K562 (cell line): ENCODE data around the gene DOK7. TPM values are rescaled to one million over a fixed set of nuclear protein-coding genes. Genes with fewer than 3 reads are reported as not detected.

Experiments
- ATAC-seq: fragments of 200-7000 bp; cut with Tn5 transposase; 3 replicates; pipeline ENCODE4 v1.9.1; 2020; ENCODE audit warnings: moderate library complexity
- BruUV-seq: library from RNA; stranded (reverse); fragments of 400-500 nt; replicated peaks from 2 replicates; lab custom pipeline; 2021; lab: Mats Ljungman, UMichigan
- CTCF ChIA-PET: fragments of 300-600 bp; formaldehyde crosslinking; extraction: SDS; loops from one replicate; lab custom pipeline; 2021; ENCODE audit warnings: low intra/inter-chr PET ratio; lab: Yijun Ruan, JAX
- POLR2A ChIA-PET: fragments of 300-600, 350-650 bp; sonication (Branson Sonifier 250); formaldehyde crosslinking; extraction: SDS; loops from one replicate; lab custom pipeline; 2021; ENCODE audit warnings: antibody characterized with exemption, inconsistent platforms; lab: Yijun Ruan, JAX
- DNase-seq, 4 experiments: peaks; one replicate each; pipeline versions ENCODE4 v3.0.0 to v3.0.0-alpha.2; 2011 to 2018; ENCODE audit warnings: low spot score in 3 of 4, mixed read lengths in 3 of 4; ENCODE audit errors: extremely low read depth in 1 of 4
- FAIRE-seq: peaks from 2 replicates; lab custom pipeline; 2011; peaks lifted over from hg19 to GRCh38; lab: Jason Lieb, UNC
- H2AFZ ChIP-seq: 2 replicates; pipeline ENCODE4 v1.6.0; 2011; ENCODE audit warnings: low read depth, low read length, control low read depth, inconsistent platforms
- H3K27ac ChIP-seq: fragments of 200-600 bp; 3 replicates; pipeline ENCODE4 v1.8.0; 2011; ENCODE audit warnings: low read depth, mild to moderate bottlenecking, control low read depth, inconsistent platforms, low read length, moderate library complexity, mixed read lengths; ENCODE audit errors: extremely low read depth
- H3K27me3 ChIP-seq, 2 experiments: fragments of 300-600 bp in 1 of 2; 2 replicates in 1 of 2; 3 replicates in 1 of 2; pipeline versions ENCODE4 v1.6.0 to v1.8.0; 2011; ENCODE audit warnings: inconsistent platforms in 2 of 2, low read length in 2 of 2, mild to moderate bottlenecking in 1 of 2, mixed read lengths in 1 of 2, moderate library complexity in 1 of 2; ENCODE audit not compliant: control insufficient read depth in 2 of 2, insufficient read depth in 2 of 2
- H3K36me3 ChIP-seq: fragments of 300-600 bp; 3 replicates; pipeline ENCODE4 v1.8.0; 2011; ENCODE audit warnings: mild to moderate bottlenecking, low read length, inconsistent platforms; ENCODE audit not compliant: control insufficient read depth, insufficient read depth
- H3K4me1 ChIP-seq, 2 experiments: fragments of 200-600 bp in 1 of 2; replicated peaks in 1 of 2; 2 replicates in 1 of 2; 3 replicates in 1 of 2; pipeline versions ENCODE4 v1.5.1 to v1.8.0; 2011; ENCODE audit warnings: inconsistent platforms in 2 of 2, low read length in 2 of 2, mild to moderate bottlenecking in 1 of 2, mixed read lengths in 1 of 2, moderate library complexity in 1 of 2; ENCODE audit not compliant: control insufficient read depth in 2 of 2, insufficient read depth in 2 of 2
- H3K4me2 ChIP-seq: 2 replicates; pipeline ENCODE4 v1.6.1; 2011; ENCODE audit warnings: low read length, control low read depth, inconsistent platforms, mixed read lengths; ENCODE audit not compliant: insufficient read depth
- H3K4me3 ChIP-seq: fragments of 200-600 bp; sonication (generic), shearing (Covaris generic); 2 replicates; pipeline ENCODE4 v1.5.1; 2016; ENCODE audit warnings: control low read depth, inconsistent platforms
- H3K79me2 ChIP-seq: fragments of 200-600 bp; 3 replicates; pipeline ENCODE4 v1.8.0; 2011; ENCODE audit warnings: low read length, inconsistent platforms; ENCODE audit not compliant: control insufficient read depth, insufficient read depth
- H3K9ac ChIP-seq, 2 experiments: 2 replicates each; pipeline versions ENCODE4 v1.6.0 to v1.6.1; 2011; ENCODE audit warnings: low read depth in 2 of 2, low read length in 2 of 2, control low read depth in 1 of 2, inconsistent platforms in 1 of 2, mild to moderate bottlenecking in 1 of 2, mixed read lengths in 1 of 2; ENCODE audit not compliant: insufficient read depth in 1 of 2
- H3K9me1 ChIP-seq: one replicate; pipeline ENCODE4 v1.6.0; 2011; ENCODE audit warnings: inconsistent platforms, mild to moderate bottlenecking, low read length, moderate library complexity; ENCODE audit not compliant: control insufficient read depth, insufficient read depth
- H3K9me3 ChIP-seq: replicated peaks from 2 replicates; pipeline ENCODE4 v1.5.1; 2011; ENCODE audit warnings: low read depth, low read length, inconsistent platforms; ENCODE audit not compliant: control insufficient read depth, insufficient read depth
- H4K20me1 ChIP-seq: replicated peaks from 2 replicates; pipeline ENCODE4 v1.6.1; 2011; ENCODE audit warnings: low read length, inconsistent platforms, mixed read lengths; ENCODE audit not compliant: control insufficient read depth, insufficient read depth
- ATF7 ChIP-seq: fragments of 450-650 bp; IDR thresholded peaks from 2 replicates; pipeline ENCODE4 v1.7.1; 2014; ENCODE audit warnings: mild to moderate bottlenecking, moderate library complexity
- CBX1 ChIP-seq: sonication (generic); IDR thresholded peaks from 2 replicates; pipeline ENCODE4 v1.6.1; 2016; ENCODE audit warnings: antibody characterized with exemption, low read depth, mild to moderate bottlenecking
- CREB1 ChIP-seq, 2 experiments: sonication (generic) in 1 of 2; formaldehyde crosslinking in 1 of 2; IDR thresholded peaks; 2 replicates each; pipeline versions ENCODE4 v1.6.1 to v1.8.0; 2012 to 2022; ENCODE audit warnings: inconsistent platforms in 1 of 2, mild to moderate bottlenecking in 1 of 2, missing genetic modification reagents in 1 of 2, moderate library complexity in 1 of 2
- GATA2 ChIP-seq: sonication (generic); formaldehyde crosslinking; IDR thresholded peaks from 2 replicates; pipeline ENCODE4 v1.4.0; 2020; ENCODE audit warnings: mild to moderate bottlenecking, missing genetic modification reagents
- HDAC8 ChIP-seq: fragments of 450-650 bp; IDR thresholded peaks from 2 replicates; pipeline ENCODE4 v1.6.1; 2016; ENCODE audit warnings: mild to moderate bottlenecking, missing genetic modification characterization, moderate library complexity, missing compliant biosample characterization
- HMGN3 ChIP-seq: IDR thresholded peaks from 2 replicates; pipeline ENCODE4 v1.6.1; 2011; ENCODE audit warnings: borderline replicate concordance, low read depth, mild to moderate bottlenecking, mixed read lengths, low read length; ENCODE audit not compliant: insufficient read length; ENCODE audit errors: extremely low read depth
- MED1 ChIP-seq: sonication (generic); formaldehyde crosslinking; IDR thresholded peaks from 2 replicates; pipeline ENCODE4 v1.8.1; 2023; ENCODE audit warnings: missing genetic modification reagents, borderline replicate concordance
- MTA3 ChIP-seq: fragments of 450-650 bp; formaldehyde crosslinking; IDR thresholded peaks from 2 replicates; pipeline ENCODE4 v1.6.1; 2017; ENCODE audit warnings: mild to moderate bottlenecking, borderline replicate concordance
- POLR2H ChIP-seq: IDR thresholded peaks from 2 replicates; pipeline ENCODE4 v1.6.1; 2016; ENCODE audit warnings: missing genetic modification characterization, low read depth, mild to moderate bottlenecking, control low read depth, missing compliant biosample characterization, moderate library complexity
- TBP ChIP-seq: optimal IDR thresholded peaks from 2 replicates; pipeline ENCODE3; 2011; ENCODE audit warnings: low read depth, low read length, improper control_type of control experiment
- ZNF75A ChIP-seq: fragments of 450-650 bp; formaldehyde crosslinking; IDR thresholded peaks from 2 replicates; pipeline ENCODE4 v1.4.0; 2020; ENCODE audit warnings: mild to moderate bottlenecking
- ZNF77 ChIP-seq: fragments of 250-450 bp; sonication (Bioruptor Pico); IDR thresholded peaks from 2 replicates; pipeline ENCODE4 v1.5.0; 2020
- WGBS: fragments of 100-300 bp; shearing (Covaris generic); methylation state at CpG from one replicate; pipeline ENCODE4 v1.1.6; 2016; ENCODE audit warnings: low coverage, mixed read lengths; ENCODE audit not compliant: insufficient coverage; ENCODE audit errors: missing lambda C conversion rate; 5-methylcytosine and 5-hydroxymethylcytosine counted together
- in situ Hi-C: fragments of 300-500 bp; cut with MboI; formaldehyde crosslinking; loops from 4 replicates; pipeline ENCODE4 v1.15.0; 2018; ENCODE audit warnings: inconsistent platforms, mixed read lengths
- intact Hi-C: fragments of 100-400 bp; cut with micrococcal nuclease; formaldehyde crosslinking; loops from 2 replicates; pipeline ENCODE4 v1.14.2; 2022
- polyA plus RNA-seq, 8 experiments: library from polyadenylated mRNA; depleted of rRNA in 4 of 8; stranded (reverse) in 5 of 8; unstranded in 3 of 8; fragments of >200 nt; fragmentation: Nextera tagmentation in 2 of 8; fragmentation: Illumina TruSeq in 1 of 8; extraction: Ambion mirVana in 2 of 8; extraction: Trizol in 1 of 8; gene quantifications; 2 replicates each; pipeline versions ENCODE4 v1.2.1 to v1.2.3, GENCODE V29; 2011 to 2014; ENCODE audit warnings: inconsistent platforms in 1 of 8, missing spikeins in 1 of 8
- total RNA-seq, 7 experiments: library from RNA; depleted of rRNA in 6 of 7; stranded (reverse); fragments of >200 nt in 6 of 7; fragmentation: Illumina TruSeq in 2 of 7; extraction: Trizol in 2 of 7; gene quantifications; 2 replicates each; pipeline versions ENCODE4 v1.2.1 to v1.2.3, GENCODE V29; 2011 to 2021; ENCODE audit warnings: low replicate concordance in 1 of 7
- TF ChIP-seq, protein P1 (sequence below): sonication (generic); formaldehyde crosslinking; IDR thresholded peaks from 2 replicates; pipeline ENCODE4 v1.8.0; 2022; ENCODE audit warnings: missing genetic modification reagents, mild to moderate bottlenecking, borderline replicate concordance

The DOK7 gene
- total and polyA plus RNA-seq, 9 of the 15 experiments (the other 6 are each of a cell fraction or from before 2014, with no cell fraction given): not detected

DNA sequence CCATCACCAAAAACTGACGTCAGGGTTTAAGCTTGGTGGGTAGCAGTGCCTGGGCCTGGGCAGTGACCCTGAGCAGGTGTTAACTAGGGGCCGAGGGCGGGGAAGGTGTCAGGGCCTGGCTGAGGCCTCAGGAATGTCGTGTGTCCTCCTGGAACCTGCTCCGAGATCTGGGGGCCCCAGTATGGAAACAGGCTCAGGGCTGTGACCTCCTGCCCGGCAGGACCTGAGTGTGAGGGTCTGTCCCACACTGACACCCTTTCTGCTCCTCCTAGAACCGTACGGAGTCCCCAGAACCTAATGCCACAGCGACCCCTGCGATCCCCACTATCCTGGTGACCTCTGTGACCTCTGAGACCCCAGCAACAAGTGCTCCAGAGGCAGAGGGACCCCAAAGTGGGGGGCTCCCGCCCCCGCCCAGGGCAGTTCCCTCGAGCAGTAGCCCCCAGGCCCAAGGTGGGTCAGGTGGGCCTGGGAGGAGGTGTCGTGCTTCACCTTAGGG lies 20.6 kb upstream of the DOK7 start:
- TF ChIP-seq CBX1 (no peak), MED1 (CRISPR knock-in tag) (no peak), TBP (no peak), HMGN3 (no peak), ZNF75A (CRISPR knock-in tag) (no peak), ATF7 (no peak), CREB1 (IDR thresholded peaks at IDR 0.05) (no peak), CREB1 (CRISPR knock-in tag; IDR thresholded peaks at IDR 0.05) (no peak), HDAC8 (tag) (no peak), MTA3 (no peak), POLR2H (tag) (no peak), ZNF77 (CRISPR knock-in tag) (no peak), GATA2 (CRISPR knock-in tag) (no peak)
- TF ChIP-seq, protein P1, sequence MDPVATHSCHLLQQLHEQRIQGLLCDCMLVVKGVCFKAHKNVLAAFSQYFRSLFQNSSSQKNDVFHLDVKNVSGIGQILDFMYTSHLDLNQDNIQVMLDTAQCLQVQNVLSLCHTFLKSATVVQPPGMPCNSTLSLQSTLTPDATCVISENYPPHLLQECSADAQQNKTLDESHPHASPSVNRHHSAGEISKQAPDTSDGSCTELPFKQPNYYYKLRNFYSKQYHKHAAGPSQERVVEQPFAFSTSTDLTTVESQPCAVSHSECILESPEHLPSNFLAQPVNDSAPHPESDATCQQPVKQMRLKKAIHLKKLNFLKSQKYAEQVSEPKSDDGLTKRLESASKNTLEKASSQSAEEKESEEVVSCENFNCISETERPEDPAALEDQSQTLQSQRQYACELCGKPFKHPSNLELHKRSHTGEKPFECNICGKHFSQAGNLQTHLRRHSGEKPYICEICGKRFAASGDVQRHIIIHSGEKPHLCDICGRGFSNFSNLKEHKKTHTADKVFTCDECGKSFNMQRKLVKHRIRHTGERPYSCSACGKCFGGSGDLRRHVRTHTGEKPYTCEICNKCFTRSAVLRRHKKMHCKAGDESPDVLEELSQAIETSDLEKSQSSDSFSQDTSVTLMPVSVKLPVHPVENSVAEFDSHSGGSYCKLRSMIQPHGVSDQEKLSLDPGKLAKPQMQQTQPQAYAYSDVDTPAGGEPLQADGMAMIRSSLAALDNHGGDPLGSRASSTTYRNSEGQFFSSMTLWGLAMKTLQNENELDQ (CRISPR knock-in tag): no peak
- ChIA-PET CTCF (interaction anchor here (1.6 to 2.1 kb wide), 4 partner anchors 97 to 336 kb away, joined by 7 to 17 read pairs (median 13); no protein-coding TSS in a partner anchor), POLR2A (no interaction called here)
- no peak for FAIRE-seq
- H3K79me2 ChIP-seq: no peaks in the 10 kb centered on the region
- ATAC-seq: no peak
- no peak overlapping the region for H3K4me2 ChIP-seq
- H3K4me1 ChIP-seq: peaks cover 0 to 90% of the 10 kb centered on the region in 2 experiments; a peak in 2 of 5 replicates
- H3K9me1 ChIP-seq: no peaks in the 10 kb centered on the region
- H2AFZ ChIP-seq: no peak overlapping the region
- in situ Hi-C loops (loop anchor here (5.0 kb wide), 1 partner anchor 335 kb away; no protein-coding TSS in a partner anchor), intact Hi-C loops (loop anchor here (2.0 to 5.0 kb wide), 4 partner anchors 96 to 395 kb away; no protein-coding TSS in a partner anchor)
- H3K4me3 ChIP-seq: no peak overlapping the region
- DNase-seq: no peak
- no peak overlapping the region for H3K27ac ChIP-seq
- no peaks in the 10 kb centered on the region for H3K36me3 ChIP-seq
- no peaks in the 10 kb centered on the region for H3K9me3 ChIP-seq
- no peak overlapping the region for H3K9ac ChIP-seq
- no TSS peak for BruUV-seq
- 0 out of 2 replicates have a peak, but pooled peaks cover 3% of the 10 kb centered on the region for H4K20me1 ChIP-seq
- no peaks in the 10 kb centered on the region; a peak in 2 of 5 replicates for H3K27me3 ChIP-seq
- 0% methylated on average over 2 of the region's 14 CpGs for WGBS
